Stimulated activated CD8-positive, alpha-beta memory T cell treated with anti-CD3 and anti-CD28 coated beads, Interleukin-2, amount 100 ng/mL, for 1 hour (primary cell): ENCODE results near the gene PLAAT2.
"Not testable (repeated sequence)": the region's sequence is repeated elsewhere in the genome, so short reads cannot be mapped to it uniquely, and the experiment has no call there.

ENCODE experiments used
- DNase-seq, 2 donors: peaks; one replicate each; pipeline ENCODE4 v3.0.0-alpha.2; 2020; ENCODE audit warnings: low read depth in 2 of 2

PLAAT2 gene

DNA sequence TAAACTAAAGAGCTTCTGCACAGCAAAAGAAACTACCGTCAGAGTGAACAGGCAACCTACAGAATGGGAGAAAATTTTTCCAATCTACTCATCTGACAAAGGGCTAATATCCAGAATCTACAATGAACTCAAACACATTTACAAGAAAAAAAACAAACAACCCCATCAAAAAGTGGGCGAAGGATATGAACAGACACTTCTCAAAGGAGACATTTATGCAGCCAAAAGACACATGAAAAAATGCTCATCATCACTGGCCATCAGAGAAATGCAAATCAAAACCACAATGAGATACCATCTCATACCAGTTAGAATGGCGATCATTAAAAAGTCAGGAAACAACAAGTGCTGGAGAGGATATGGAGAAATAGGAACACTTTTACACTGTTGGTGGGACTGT, 15.7 kb upstream of the PLAAT2 start:
- not testable (repeated sequence) for DNase-seq

DNA sequence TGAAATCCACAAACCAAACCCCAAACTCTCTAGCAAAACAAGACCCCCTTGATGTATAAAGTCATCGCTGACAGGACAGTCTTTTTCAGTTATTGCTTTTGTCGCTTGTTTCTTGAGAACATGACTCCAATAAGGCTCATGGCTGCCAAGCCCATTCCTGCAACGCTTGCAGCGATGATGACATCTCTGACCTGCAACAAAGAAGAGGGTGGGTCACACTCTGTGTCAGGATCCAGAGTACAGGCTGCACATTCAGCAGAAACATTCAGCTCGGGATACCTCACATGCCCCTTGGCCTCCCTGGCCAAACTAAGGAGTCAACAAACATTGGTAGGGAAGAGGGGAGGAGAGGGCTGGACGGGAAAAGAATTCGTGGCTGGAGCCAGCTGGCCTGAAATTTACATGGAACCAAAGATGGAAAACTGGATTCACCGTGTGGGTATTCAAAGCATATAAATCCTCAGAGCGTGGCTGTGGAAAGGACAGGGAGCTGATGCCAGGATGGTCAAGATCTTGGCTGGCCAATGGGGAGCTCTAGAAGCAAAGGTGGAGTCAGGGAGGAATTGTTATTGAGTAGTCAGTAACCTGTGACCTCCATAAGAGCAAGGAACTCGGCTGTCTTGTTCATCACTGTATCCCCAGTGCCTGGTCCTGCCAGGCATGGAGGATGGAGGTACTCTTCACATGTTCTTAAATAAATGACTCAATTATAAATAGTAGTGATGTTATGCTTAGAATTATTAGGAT, 11.8 kb upstream of the PLAAT2 start:
- DNase-seq = no peak

DNA sequence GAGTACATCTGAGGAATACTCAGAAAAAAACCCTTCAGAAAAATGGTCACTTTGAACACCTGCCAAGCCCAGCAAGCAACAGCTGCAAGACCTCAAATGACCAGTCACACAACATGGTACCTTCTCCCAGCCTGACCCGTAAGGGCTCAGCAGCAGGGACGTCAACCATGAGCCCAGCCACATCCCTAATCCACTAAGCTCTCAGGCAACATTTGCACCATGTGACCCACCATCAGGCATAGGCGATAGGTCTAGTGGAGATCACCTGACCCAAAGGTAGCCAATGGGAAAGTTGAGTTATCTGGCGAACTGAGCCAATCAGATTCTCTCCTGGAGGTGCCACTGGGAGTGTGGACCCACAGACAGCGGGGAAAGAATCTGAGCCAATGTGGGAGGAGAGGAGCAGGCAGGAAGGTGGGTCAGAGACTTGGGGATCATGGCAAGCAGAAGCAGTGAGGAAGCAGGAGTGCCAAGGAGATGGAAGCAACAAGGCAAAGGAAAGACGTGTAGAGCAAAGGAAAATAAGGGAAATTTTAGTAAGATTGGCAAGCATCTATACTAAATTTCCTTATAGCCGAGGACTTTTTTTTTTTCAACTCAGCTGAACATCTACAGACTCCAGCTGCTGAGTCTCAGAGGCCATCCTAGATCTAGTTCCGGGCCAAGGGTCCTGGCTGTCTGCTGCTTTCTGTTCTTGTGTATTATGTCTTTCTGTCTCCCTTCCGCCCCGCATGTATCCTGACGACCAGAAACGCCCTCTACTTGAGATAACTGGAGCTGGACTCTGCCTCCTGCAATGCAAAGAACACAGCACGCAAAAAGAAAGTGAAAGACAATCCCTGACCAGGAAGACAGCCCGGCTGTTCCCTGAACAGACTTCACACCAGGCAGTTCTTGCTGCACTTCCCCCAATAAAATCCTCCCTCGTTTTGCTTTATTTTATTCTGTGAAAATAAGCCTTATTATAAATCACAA, 11.0 kb upstream of the PLAAT2 start:
- no peak for DNase-seq

DNA sequence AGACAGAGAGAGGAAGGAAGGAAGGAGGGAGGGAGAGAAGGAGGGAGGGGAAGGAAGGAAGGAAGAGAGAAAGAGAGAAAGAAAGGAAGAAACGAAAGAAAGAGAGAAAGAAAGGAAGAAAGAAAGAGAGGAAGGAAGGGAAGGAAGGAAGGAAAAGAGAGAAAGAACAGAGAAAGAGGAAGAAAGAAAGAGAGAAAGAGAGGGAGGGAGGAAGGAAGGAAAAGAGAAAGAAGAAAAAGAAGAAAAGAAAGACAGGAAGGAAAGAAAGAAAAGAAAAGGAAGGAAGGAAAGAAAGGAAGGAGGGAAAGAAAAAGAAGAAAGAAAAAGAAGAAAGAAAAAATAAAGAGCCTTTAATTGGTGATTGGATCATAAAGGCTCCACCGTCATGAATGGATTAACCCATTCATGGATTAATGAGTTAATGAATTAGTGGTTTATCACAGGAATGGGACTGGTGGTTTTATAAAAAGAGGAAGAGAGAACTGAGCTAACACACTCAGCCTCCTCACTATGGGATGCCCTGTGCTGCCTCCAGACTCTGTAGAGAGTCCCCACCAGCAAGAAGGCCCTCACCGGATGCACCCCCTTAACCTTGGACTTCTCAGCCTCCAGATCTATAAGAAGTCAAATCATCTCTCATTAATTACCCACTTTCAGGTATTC, 9.0 kb upstream of the PLAAT2 start:
- no peak for DNase-seq

DNA sequence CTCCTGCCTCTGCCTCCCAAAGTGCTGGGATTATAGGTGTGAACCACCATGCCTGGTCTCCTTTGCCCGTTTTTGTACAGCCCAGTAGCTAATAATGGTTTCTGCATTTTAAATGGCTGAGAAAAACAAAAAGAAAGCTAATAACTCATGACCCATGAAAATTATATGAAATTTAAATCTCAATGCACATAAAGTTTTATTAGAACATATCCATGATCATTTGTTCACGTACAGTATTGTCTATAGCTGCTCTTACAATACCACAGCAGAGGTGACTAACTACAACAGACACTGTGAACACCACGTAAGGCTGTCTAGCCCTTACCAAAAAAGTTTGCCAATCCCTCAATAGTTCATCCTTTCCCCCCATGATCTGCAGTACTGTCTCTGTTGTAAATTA, 6.4 kb upstream of the PLAAT2 start:
- no peak for DNase-seq

DNA sequence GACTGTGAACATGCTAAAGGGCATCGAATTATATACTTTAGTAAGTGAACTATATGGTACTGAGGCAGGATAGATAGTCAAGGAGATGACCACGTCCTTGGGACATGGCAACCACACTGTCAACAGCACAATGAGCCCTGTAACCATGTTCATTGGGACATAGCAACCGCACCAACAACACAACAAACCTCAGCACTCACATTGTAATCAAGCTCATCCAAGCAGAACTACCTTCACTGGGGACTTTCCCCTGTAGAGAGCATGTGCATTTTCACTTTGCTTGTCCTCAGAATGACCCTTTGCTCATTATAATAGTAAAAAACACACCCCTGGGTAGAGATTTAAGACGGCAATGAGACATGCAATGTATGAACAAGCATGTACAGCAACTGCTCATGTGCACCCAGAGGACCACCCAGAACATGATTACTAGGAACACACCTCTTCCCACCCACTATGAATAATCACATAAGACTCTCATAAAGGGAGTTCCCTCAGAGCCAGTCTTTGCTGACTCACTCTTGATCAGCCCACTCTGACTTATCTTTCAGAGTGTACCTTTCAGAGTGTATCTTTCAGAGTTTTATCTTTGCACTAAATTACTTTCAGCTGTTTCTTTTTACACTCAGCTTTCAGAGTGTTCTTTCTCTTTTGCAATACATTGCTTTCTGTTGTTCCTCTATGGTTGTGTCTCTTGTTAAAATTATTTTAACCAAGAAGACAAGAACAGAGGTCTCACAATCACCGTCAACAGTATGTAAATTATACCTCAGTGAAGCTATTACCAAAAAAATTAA, 4.1 kb upstream of the PLAAT2 start:
- peak; percentile 34 to 36 for DNase-seq

DNA sequence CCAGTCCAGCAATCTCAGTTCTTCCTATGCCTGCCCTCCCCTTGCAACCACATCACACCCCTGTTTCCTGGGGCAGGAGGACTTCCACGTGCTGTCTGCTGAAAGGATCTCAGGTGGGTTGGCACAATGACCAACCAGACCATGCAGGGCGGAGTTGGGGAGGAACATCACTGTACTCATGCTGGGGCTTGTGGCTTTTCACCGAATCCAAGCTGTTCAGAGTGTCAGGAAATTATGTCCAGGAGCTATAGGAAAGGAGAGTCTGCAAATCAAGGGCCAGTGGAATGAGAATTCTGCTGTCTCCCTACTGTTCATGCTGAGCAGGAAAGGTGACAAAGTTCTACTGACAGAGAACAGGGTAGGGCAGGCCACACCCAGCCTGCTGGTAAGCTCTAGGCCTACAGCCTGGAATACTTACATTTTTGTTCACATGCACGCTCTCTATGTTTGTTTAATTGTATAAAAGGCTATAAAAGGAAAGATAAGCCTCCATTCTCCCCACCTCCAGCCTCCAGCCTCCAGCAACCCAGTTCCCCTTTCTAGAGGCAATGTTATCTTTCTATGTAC, 1.7 kb upstream of the PLAAT2 start:
- DNase-seq = no peak

DNA sequence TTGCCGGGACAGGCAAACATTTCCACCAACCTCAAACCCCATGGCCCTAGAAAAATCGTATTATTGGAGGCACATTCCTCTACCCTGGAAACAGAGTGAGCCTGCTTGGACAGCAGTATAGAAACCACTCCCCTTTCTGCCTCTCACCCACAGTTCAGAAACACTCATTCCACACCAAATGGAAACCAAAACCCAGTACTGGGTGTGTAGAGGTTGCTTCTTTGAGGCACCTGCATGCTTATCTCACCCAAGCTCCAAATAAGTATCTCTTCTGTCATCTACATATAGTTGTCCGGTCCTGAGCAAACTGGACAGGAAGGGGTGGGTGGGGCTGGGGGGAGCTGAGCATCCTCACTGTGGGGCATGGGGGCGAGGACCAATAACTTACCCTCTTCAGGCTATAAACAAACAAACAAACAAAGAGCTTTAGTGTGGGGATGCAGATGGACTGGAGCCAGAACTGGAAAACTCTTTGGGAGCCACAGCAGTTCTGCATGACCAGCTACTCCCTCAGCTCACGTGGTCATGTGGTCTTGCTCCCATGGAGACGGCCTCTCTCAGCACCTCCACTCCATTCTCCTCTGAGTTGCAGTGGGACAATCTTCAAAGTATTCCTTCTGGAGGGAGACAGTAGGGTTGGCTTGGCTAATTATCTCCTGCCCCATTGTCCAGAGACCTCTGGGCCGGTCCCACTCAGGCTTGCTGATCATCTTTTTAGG, 1.0 kb upstream of the PLAAT2 start:
- DNase-seq = no peak

DNA sequence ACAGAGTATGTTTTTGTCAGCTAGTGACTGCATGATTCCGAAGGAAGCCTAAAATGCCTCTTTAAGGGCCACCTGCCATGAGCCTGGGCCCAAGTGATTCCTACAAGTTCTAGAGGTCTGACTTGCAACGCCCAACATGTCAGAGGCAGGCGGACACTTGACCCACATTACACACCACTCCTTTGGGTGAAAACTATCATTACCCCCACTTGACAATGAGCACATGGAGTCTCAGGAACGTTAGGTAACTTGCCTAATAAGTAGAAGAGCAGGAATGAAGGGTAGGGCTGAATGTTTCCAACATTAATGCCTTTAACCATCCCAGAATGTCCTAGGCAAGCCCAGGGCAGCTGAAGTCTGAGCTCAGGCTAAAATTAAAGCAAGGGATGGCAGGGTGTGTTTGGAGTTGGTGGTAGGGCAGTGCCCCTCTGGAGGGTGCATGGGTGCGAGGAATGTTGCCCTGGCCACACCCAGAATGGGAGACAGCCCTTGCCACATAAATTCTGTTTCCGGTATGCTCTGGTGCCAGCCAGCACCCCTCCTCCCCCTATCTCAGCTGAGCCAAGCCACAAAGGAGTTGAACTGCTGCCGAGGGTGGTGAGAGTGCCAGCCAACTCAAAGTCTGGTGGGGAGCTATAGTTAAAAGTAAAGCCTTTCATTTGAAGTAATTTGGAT, 2.5 kb downstream of the PLAAT2 start:
- no peak for DNase-seq

DNA sequence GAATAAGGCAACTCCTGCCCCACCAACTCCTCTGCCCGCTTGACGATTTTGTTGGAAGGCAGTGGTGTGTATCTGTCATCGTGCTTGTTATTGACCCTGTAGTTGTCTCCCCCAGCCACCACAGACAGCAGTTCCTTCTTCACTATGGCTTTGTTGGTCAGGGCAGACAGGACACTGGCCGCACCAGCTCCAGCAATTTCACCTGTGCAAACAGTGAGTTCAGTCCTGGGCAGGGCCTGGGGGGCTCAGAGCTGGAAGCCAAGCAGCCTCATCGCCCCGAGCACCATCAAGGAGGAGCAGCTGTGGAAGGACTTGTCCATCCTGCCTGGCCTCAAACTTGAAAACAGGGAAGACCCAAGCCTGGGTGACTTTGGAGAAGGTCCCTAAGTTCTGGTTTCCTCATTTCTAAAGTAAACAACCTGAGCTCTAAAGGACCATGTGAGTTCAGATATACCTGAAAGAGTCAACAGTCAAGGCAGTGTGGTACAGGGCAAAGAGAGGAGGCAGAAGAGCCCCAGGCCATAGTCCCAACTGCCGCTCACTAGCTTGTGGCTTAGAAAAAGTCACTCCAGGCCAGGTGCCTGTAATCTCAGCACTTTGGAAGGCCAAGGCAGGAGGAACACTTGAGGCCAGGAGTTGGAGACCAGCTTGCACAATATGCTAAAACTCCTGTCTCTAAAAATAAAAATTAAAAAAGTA, 4.6 kb downstream of the PLAAT2 start:
- no peak for DNase-seq

DNA sequence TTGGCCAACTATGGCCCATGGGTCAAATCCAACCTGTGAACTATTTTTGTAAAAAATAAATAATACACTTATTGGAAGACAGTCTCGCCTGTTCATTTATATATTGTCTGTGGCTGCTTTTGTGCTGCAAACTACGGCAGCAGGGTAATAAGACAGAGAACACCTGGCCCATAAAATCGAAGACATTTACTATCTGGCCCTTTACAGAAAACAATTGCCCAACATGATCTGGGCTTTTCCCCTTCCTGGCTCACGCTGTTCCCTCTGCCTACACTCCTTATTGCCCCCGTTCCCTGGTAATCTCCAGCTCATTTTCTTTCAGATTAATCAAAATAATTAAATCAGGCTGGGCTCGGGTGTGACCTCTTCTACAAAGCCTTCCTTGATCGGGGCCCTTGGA, 5.6 kb downstream of the PLAAT2 start:
- no peak for DNase-seq

DNA sequence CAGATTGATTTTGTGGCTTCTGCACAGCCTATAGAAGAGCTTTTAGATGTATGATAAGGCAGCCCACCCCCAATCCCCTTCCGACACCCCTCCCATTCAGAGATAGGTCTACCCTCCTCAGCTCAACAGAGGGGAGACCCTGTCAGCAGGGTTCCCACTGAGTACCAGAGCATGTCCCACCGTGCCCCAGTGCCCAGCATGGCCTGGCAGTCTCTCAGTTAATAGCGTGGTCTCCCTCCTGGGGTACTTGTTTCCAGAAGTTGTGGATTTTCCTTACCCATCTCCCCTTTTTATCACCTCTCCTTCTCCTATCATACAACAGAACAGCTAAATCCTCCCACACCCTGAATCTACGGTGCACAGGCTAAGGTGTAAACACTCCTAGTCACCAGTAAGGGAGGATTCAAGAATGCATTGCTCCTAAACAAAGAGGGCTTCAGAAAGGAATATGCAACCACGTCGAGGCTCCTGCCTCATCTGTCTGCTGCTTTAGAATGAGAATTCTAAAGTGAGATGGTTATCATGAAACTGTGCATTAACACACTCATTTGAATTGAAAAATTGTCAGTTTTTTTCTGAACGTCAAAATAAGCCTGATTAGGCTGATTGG, 6.7 kb downstream of the PLAAT2 start:
- DNase-seq = no peak

DNA sequence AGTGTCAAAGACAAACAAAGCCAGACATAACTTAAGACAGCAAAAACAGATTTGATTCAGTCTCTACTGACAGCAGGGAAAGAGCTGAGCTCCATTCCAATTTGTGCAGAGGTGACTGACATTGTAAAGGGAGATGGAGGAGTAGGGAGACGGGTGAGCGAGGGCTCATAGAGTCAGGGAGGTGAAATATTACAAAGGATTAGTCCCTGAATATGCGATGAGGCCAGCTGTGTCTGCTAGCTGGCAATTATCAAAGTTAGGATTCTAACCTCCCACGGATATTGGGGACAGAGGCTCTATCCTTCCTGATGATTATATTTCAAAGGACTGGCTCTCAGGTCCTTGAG, 8.3 kb downstream of the PLAAT2 start:
- DNase-seq = no peak

DNA sequence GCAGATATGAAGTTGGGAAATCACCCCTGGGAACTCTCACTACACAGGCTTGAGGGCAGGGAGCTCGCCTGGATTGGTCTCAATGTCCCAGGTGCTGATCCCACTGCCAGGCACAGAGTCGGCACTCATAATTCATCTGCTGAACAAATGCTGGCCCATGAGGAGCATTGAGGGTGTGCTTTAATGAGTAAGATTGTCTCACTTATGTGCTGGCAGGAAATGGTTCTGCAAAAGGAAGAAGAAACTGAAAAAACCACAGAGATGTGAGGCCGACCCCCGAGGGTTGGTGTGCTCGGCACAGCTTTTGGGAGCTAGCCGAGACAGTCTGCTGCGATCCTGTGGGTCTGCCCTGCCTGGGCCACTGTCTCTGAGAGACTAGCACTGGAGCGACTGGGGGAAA, 9.4 kb downstream of the PLAAT2 start:
- peak in 1 of 2 donors; percentile 32 for DNase-seq

DNA sequence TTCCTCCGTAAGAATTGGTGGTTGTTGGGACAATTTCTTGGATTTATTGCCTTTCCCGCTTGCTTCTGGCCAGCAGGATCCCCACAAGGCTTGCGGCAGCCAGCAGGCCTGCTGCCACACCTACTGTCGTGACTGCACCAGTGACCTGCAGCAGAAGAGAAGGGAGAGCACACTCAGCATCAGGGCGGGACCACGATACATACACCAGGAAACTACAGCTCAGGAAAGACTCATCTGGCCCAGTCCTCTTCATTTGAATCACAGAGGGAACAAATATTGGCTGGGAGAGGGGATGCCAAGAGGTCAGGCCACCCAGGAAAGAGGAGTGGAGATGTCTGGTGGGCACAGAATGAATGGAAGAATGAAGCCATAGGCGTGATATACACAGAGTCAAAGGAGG, 10.3 kb downstream of the PLAAT2 start:
- DNase-seq = no peak

DNA sequence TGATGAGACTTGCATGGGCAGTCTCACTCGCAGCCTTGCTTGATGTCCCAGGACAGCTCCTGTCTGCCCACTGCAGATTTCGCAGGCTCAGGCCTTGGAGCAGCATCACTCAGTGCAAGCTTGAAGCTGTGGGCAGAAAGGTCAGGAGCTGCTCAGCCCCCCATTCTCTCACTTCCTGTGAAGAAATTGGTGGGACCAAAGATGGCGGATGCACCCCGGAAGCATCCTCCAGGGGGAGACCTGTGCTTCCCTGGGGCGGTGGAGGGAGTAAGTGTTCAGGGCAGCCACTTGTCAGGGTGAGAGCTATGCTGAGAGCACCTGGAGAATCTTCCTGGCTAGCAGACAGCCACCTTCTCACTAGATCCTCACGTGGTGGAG, 11.3 kb downstream of the PLAAT2 start:
- no peak for DNase-seq

DNA sequence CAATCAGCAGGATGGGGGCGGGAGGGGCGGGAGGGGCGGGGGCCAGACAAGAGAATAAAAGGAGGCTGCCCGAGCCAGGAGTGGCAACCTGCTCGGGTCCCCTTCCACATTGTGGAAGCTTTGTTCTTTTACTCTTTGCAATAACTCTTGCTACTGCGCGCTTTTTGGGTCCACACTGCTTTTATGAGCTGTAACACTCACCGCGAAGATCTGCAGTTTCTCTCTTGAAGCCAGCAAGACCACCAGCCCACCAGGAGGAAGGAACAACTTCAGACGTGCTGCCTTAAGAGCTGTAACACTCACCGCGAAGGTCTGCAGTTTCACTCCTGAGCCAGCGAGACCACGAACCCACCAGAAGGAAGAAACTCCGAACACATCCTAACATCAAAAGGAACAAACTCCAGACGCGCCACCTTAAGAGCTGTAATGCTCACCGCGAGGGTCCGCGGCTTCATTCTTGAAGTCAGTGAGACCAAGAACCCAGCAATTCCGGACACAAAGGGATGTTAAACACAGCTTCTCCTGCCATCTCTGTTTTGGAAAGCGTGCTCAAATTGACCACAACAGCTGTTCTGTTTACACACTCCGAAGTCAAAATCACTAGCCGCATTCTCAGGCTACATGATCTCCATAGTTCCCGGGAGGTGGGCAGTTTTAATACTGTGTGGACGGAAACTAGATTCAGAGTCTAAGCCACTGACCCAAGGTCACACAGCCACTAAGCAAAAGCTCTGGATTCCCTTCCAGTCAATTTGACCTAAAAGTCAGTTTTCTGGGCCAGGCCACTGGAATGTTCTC, 11.9 kb downstream of the PLAAT2 start:
- no peak for DNase-seq

DNA sequence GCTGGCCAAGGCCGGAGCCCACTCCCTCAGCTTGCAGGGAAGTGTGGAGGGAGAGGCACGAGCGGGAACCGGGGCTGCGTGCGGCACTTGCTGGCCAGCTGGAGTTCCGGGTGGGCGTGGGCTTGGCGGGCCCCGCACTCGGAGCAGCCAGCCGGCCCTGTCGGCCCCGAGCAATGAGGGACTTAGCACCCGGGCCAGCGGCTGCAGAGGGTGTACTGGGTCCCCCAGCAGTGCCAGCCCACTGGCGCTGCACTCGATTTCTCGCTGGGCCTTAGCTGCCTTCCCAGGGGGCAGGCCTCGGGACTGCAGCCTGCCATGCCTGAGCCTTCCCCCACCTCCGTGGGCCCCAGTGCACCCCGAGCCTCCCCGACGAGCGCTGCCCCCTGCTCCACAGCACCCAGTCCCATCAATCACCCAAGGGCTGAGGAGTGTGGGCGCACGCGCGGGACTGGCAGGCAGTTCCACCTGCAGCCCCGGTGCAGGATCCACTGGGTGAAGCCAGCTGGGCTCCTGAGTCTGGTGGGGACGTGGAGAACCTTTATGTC, 13.0 kb downstream of the PLAAT2 start:
- DNase-seq = not testable (repeated sequence)
